ENCODE measurements around the gene KIAA1217. TPM values are rescaled to one million over a fixed set of nuclear protein-coding genes. Genes with fewer than 3 reads are reported as not detected.

Gene KIAA1217
- polyA plus RNA-seq, 2 of the 4 experiments (the other 2 are of a cell fraction), result 1.5 to 2.7 TPM

DNA sequence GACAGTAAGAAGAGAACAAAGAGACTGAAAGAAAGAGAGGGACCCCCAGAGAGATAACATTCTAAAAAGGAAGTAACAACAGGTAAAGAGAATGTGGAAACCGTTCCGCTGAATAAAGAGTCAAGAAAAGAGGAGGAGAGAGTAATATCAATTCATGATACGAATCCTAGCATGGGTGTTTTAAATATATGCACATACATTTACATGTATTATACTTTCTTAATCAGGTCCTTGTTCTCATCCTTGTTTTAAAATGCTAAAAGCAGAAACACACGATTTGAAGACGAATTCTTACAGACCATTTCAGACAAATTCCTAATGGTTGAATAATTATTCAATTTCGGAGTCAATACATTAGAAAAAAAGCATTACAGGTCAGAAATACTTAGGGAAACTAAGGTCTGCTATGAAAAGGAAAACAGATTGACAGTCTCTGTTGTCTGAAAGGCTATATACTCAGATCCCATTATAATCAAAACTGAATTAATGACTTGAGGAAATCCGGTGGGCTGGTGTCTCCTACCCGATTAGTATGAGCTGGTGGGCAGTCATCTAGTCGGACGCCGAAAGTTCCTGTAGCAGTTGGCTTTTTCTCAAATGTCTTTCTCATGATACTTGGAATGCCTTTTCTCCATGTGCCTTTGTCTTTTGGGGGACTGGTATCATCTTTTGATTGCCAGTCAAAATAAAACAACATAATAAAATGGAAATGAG, 387.4 kb downstream of the KIAA1217 start (continued):
- TF ChIP-seq KDM1A (IDR thresholded peaks at IDR 0.05; ENCODE audit: low read depth), result no peak

DNA sequence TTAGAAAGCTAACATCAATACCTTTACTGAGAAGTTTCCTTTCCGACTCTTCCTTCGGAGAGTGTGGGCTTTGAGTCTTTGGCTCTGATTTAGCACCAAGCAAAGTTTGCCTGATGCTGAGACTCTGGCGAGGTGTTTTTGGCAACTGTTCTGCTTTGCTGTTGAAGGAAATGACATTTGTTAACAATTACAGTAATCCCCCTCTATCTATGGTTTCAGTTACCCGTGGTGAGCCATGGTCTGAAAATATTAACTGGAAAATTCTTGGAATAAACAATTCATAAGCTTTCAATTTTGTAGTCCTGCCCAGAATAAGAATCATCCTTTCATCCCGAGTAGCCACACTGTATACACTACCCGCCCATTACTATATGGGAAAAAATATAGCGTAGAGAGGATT, 388.5 kb downstream of the KIAA1217 start:
- ChIA-PET POLR2A (no interaction called here), CTCF (interaction anchor here (1.4 to 3.8 kb wide), 2 partner anchors 21 to 484 kb away, joined by 5 to 11 read pairs; no protein-coding TSS in a partner anchor)
- no peak for FAIRE-seq
- no peak for ATAC-seq
- TF ChIP-seq RAD21 (conservative IDR thresholded peaks at IDR 0.05 in 1 of 2, IDR thresholded peaks at IDR 0.05 in 1 of 2) (no peak), HEYL (CRISPR knock-in tag; IDR thresholded peaks at IDR 0.05) (no peak), BHLHE40 (IDR thresholded peaks at IDR 0.05; ENCODE audit: low read depth, low read length) (no peak), RARB (CRISPR knock-in tag; IDR thresholded peaks at IDR 0.05) (no peak), NFE2L2 (conservative IDR thresholded peaks at IDR 0.05; ENCODE audit: low read length) (no peak), MAX (IDR thresholded peaks at IDR 0.05) (no peak), MAZ (IDR thresholded peaks at IDR 0.05; ENCODE audit: borderline replicate concordance, low read depth, low read length) (no peak), TP53 (CRISPR knock-in tag; IDR thresholded peaks at IDR 0.05) (no peak), POLR2AphosphoS2 (conservative IDR thresholded peaks at IDR 0.05; ENCODE audit: low read length) (no peak), NPAS2 (CRISPR knock-in tag; IDR thresholded peaks at IDR 0.05; ENCODE audit: borderline replicate concordance) (no peak), RNF2 (IDR thresholded peaks at IDR 0.05; ENCODE audit: borderline replicate concordance, low read depth) (no peak), CEBPB (IDR thresholded peaks at IDR 0.05) (no peak), TFCP2L1 (CRISPR knock-in tag; IDR thresholded peaks at IDR 0.05) (no peak), HOXB13 (CRISPR knock-in tag; IDR thresholded peaks at IDR 0.05; ENCODE audit: low read depth) (no peak), ESRRA (IDR thresholded peaks at IDR 0.05; ENCODE audit: borderline replicate concordance, low read length) (no peak), FOSB (CRISPR knock-in tag; IDR thresholded peaks at IDR 0.05) (no peak), RFX5 (IDR thresholded peaks at IDR 0.05) (no peak), MAFK (IDR thresholded peaks at IDR 0.05; ENCODE audit: partially characterized antibody) (no peak), EP300 (IDR thresholded peaks at IDR 0.05) (no peak)
- Histone ChIP-seq H3K4me3 (no peak overlapping the region), H3K4me2 (no peak overlapping the region), H3K27ac (no peak overlapping the region), H3K4me1 (no peaks in the 10 kb centered on the region), H3K9me3 (no peaks in the 10 kb centered on the region)
- no peak for DNase-seq (ENCODE audit: low read depth in 1 of 2, low spot score in 1 of 2)
- WGBS (ENCODE audit: missing lambda C conversion rate), result 92% methylated on average over 7 of the region's 7 CpGs

Small RNAs within 50 kb of the gene (small RNA-seq; reads per million reads assigned to genes)
- gene AC063961.1 (0 to 1.4 (median 0) reads per million in 6 experiments), gene MIR603 (0 reads per million in 6 experiments)
